MCF 10A (cell line): ENCODE data around the gene BMPR1A. TPM values are rescaled to one million over a fixed set of nuclear protein-coding genes. Genes with fewer than 3 reads are reported as not detected.

Experiments
- BruUV-seq: library from RNA; stranded (reverse); fragments of 400-500 nt; replicated peaks from 2 replicates; lab custom pipeline; 2021; lab: Mats Ljungman, UMichigan
- CTCF ChIA-PET: fragments of 300-600 bp; sonication (Branson Sonifier 250); formaldehyde crosslinking; extraction: SDS; loops from one replicate; lab custom pipeline; 2021; ENCODE audit warnings: antibody characterized with exemption, inconsistent platforms; lab: Yijun Ruan, JAX
- POLR2A ChIA-PET: fragments of 300-600, 350-650 bp; sonication (Branson Sonifier 250); formaldehyde crosslinking; extraction: SDS; loops from one replicate; lab custom pipeline; 2020; ENCODE audit warnings: antibody characterized with exemption, inconsistent platforms; lab: Yijun Ruan, JAX
- DNase-seq: peaks from one replicate; pipeline ENCODE4 v3.0.0-alpha.2; 2018; ENCODE audit not compliant: unreplicated experiment
- H3K27ac Mint-ChIP-seq: one replicate; pipeline ENCODE4 v1.8.0; 2022; ENCODE audit warnings: mild to moderate bottlenecking, low read depth, mixed read lengths; ENCODE audit not compliant: unreplicated experiment
- H3K27me3 Mint-ChIP-seq: one replicate; pipeline ENCODE4 v1.8.0; 2022; ENCODE audit warnings: mixed read lengths; ENCODE audit not compliant: insufficient read depth, unreplicated experiment
- H3K36me3 Mint-ChIP-seq: one replicate; pipeline ENCODE4 v1.8.0; 2022; ENCODE audit warnings: mild to moderate bottlenecking, moderate library complexity, mixed read lengths; ENCODE audit not compliant: insufficient read depth, unreplicated experiment
- H3K4me1 Mint-ChIP-seq: one replicate; pipeline ENCODE4 v1.8.0; 2022; ENCODE audit warnings: mixed read lengths; ENCODE audit not compliant: insufficient read depth, unreplicated experiment
- H3K4me3 Mint-ChIP-seq: one replicate; pipeline ENCODE4 v1.8.0; 2022; ENCODE audit warnings: mild to moderate bottlenecking, moderate library complexity, mixed read lengths; ENCODE audit not compliant: unreplicated experiment
- H3K9me3 Mint-ChIP-seq: one replicate; pipeline ENCODE4 v1.8.0; 2022; ENCODE audit warnings: mixed read lengths; ENCODE audit not compliant: unreplicated experiment
- intact Hi-C: fragments of 100-400 bp; cut with micrococcal nuclease; formaldehyde crosslinking; loops from 2 replicates; pipeline ENCODE4 v1.14.1; 2022
- total RNA-seq: library from RNA; stranded (reverse); gene quantifications from 2 replicates; pipeline ENCODE4 v1.2.3, GENCODE V29; 2022
- TF ChIP-seq, protein P1 (sequence below): fragments of 200-600 bp; IDR thresholded peaks from one replicate; pipeline ENCODE4 v1.8.0; 2022; ENCODE audit warnings: antibody characterized with exemption, mild to moderate bottlenecking; ENCODE audit not compliant: unreplicated experiment

BMPR1A gene
- total RNA-seq, 1 experiment from 2014 or later: 27.3 TPM

DNA sequence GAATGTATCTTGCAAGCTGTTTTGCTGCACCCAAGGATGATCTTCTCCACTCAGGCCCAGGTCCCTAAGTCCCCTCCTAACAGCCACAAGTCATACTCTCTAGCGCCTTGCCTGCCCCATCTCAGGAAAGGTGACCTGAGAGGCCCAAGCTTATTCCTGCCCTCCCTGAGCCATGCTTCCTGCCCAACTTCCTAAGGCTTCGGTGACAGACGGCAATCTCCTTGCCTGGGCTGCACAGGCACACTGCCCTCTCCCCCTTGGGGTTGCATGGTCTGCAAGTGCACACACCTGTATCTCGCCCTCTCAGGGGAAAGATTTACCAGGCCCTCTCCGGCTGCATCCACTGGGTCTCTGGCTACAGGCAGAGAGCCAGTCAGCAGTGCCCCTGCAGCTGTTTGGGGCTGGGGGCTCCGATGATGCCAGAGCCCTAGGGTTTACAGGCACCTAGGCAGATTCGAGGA lies 211.1 kb downstream of the BMPR1A start:
- peaks cover 5% of the 10 kb centered on the region for H3K36me3 Mint-ChIP-seq
- CTCF ChIA-PET: interaction anchor here (0.7 to 5.2 kb wide), 6 partner anchors 9 to 118 kb away, joined by 3 to 66 read pairs (median 6); partner anchors contain the start of genes MMRN2 and SNCG
- H3K4me1 Mint-ChIP-seq: peaks cover 48% of the 10 kb centered on the region

DNA sequence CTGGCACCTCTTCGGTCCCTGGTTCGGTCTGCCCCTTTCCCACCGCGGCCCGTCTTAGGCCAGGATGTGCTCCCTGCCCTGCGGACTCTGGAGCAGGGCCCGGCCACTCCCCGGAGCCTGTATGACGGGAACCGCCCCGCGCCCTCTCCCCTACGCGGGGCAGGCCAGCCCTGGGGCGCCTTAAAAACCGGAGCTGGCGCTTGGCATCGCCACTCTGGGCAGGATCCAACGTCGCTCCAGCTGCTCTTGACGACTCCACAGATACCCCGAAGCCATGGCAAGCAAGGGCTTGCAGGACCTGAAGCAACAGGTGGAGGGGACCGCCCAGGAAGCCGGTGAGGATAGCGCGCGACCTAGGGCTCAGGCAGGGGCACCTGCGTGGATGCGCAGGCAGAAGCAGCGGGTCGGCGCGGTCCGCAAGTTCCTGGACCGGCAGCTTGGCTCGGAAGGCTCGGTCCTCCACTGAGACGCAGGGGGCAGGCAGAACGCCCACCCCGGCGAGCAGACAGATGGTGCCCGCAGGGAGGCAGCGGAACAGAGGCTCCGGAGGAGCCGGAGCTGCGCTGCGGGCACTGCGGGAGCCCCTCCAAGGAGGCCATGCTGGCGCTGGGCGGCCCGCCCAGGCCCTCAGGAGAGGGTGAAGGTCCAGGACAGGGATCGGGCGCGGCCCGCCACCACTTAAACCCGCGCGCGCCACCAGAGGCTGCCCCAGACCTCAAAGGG lies 212.0 kb downstream of the BMPR1A start, which contains the start of gene ADIRF:
ADIRF (plus strand) TSS at position 212 of the 723 bp plus-strand sequence; CDS start at position 275, 63 bp downstream.
- DNase-seq: peak; percentile 92
- ChIA-PET POLR2A (interaction anchor here (0.6 to 5.7 kb wide), 20 partner anchors 9 to 257 kb away, joined by 3 to 98 read pairs (median 4); partner anchors contain the start of genes BMPR1A, GLUD1, MMRN2 and SHLD2), CTCF (interaction anchor here (0.6 to 5.2 kb wide), 11 partner anchors 8 to 536 kb away, joined by 3 to 66 read pairs (median 4); partner anchors contain the start of genes MINPP1, MMRN2 and SNCG)
- TSS peak; percentile 34 for BruUV-seq
- Mint-ChIP-seq H3K9me3 (no peaks in the 10 kb centered on the region), H3K36me3 (peaks cover 5% of the 10 kb centered on the region), H3K4me3 (peak within 1 kb of the TSS; percentile 77), H3K27me3 (no peaks in the 10 kb centered on the region), H3K4me1 (peaks cover 52% of the 10 kb centered on the region), H3K27ac (peak within 1 kb of the TSS; percentile 81)
- intact Hi-C loops: loop anchor here (5.0 kb wide), 1 partner anchor 69 kb away; no protein-coding TSS in a partner anchor
- TF ChIP-seq, protein P1, sequence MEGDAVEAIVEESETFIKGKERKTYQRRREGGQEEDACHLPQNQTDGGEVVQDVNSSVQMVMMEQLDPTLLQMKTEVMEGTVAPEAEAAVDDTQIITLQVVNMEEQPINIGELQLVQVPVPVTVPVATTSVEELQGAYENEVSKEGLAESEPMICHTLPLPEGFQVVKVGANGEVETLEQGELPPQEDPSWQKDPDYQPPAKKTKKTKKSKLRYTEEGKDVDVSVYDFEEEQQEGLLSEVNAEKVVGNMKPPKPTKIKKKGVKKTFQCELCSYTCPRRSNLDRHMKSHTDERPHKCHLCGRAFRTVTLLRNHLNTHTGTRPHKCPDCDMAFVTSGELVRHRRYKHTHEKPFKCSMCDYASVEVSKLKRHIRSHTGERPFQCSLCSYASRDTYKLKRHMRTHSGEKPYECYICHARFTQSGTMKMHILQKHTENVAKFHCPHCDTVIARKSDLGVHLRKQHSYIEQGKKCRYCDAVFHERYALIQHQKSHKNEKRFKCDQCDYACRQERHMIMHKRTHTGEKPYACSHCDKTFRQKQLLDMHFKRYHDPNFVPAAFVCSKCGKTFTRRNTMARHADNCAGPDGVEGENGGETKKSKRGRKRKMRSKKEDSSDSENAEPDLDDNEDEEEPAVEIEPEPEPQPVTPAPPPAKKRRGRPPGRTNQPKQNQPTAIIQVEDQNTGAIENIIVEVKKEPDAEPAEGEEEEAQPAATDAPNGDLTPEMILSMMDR: no peak

More for the DNA sequence above, 211.1 kb downstream of the BMPR1A start:
- no peak overlapping the region for H3K27ac Mint-ChIP-seq
- POLR2A ChIA-PET: interaction anchor here (1.3 to 5.7 kb wide), 7 partner anchors 9 to 211 kb away, joined by 3 to 98 read pairs (median 42); partner anchors contain the start of genes BMPR1A, GLUD1, SHLD2 and SNCG
- H3K9me3 Mint-ChIP-seq: no peaks in the 10 kb centered on the region
- H3K4me3 Mint-ChIP-seq: peak overlapping the region; percentile 77
- H3K27me3 Mint-ChIP-seq: no peaks in the 10 kb centered on the region
- DNase-seq: peak; percentile 24
- TF ChIP-seq, protein P1: no peak
- BruUV-seq: no TSS peak
- intact Hi-C loops: loop anchor here (2.0 to 5.0 kb wide), 2 partner anchors 29 to 70 kb away; no protein-coding TSS in a partner anchor

DNA sequence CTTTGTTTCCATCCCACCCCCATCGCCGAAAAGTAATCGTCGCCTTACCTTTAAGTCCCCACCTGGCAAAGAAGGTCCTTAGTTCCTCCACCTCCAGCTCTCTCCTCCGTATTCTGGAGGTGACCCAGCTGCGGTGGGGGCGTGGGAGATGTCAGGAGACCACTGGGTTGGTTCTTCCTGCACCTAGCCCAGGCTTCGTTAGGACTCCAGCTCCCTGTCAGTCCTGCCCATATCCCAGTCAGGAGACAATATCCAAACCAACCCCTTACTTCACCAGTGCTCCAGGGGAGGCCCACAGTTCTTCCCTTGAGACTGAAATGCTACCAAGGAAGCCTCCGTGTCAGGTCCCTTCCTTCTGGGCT lies 212.6 kb downstream of the BMPR1A start:
- CTCF ChIA-PET: interaction anchor here (0.7 to 3.8 kb wide), 8 partner anchors 8 to 109 kb away, joined by 3 to 23 read pairs (median 4); partner anchors contain the start of genes MMRN2 and SNCG
- Mint-ChIP-seq H3K4me3 (peak overlapping the region; percentile 77), H3K36me3 (peaks cover 5% of the 10 kb centered on the region), H3K4me1 (peaks cover 52% of the 10 kb centered on the region), H3K27ac (peak overlapping the region; percentile 81), H3K9me3 (no peaks in the 10 kb centered on the region), H3K27me3 (no peaks in the 10 kb centered on the region)
- BruUV-seq: no TSS peak
- intact Hi-C loops: loop anchor here (5.0 kb wide), 1 partner anchor 68 kb away; no protein-coding TSS in a partner anchor
- no peak for DNase-seq
- POLR2A ChIA-PET: interaction anchor here (0.8 to 5.7 kb wide), 17 partner anchors 8 to 213 kb away, joined by 3 to 98 read pairs (median 5); partner anchors contain the start of genes BMPR1A, GLUD1, MMRN2 and SHLD2
- TF ChIP-seq, protein P1: no peak
